ENCODE results near the gene SYNPR. TPM values are rescaled to one million over a fixed set of nuclear protein-coding genes. Genes with fewer than 3 reads are reported as not detected.

The SYNPR gene
- polyA plus RNA-seq, 4 donors = 0.11 to 0.25 TPM; not detected in 2

DNA sequence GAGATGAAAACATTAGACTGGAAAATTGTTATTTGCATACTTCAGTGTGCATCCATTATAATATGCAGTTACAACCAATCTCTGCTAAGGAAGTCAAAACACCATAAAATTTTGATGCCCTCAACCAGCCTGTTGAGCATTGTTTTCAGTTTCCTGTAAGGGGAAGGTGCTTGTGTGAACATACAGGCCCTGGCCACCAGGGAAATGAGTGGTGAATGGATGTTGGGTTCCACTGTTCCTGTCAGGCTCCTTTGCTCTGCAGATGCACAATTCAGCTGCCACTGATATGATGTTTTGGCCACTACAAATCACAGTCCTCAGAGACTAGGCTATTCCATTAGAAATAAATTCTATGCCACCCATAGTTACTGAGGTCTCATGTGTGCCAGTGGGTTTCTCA lies 184.6 kb downstream of the SYNPR start:
- DNase-seq (ENCODE audit: low read depth in 4 of 4, low spot score in 2 of 4) = no peak

DNA sequence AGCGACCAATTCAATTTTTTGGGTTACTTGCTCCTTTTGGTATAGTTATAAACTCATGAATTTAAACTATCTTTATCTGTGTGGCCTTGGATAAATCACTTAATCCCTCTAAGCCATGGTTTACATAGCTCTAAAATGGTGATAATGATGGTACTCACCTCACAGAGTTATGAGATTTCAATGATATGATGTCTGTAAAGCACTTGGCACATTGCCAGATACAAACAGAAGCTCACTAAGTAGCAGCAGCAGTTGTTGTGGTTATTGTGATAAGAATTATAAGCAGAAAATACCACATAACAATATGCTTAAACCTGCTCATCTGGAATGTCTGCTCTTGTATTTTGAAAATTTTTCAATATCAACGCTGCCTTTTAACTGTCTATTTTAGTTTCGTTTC lies 189.3 kb downstream of the SYNPR start:
- DNase-seq (ENCODE audit: low read depth in 4 of 4, low spot score in 2 of 4) = no peak

DNA sequence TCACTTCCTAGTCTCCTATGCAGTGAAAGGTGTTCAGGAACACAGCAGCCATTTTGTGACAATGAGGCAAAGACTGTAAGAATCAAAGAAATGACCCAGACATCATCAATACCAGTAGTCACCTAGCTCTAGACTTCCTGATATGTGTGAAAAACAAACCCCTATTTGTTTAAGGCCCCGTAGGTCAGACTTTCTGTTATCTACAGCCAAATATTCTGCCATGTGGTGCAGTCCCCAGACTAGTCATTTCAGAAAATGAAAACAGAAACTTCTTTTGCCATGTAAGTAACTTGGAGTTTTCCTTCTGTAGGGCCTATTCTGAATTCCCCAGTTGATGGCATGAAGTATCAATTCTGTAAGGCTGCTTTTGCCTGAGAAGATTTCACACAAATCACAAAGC lies 192.6 kb downstream of the SYNPR start:
- DNase-seq (ENCODE audit: low read depth in 4 of 4, low spot score in 2 of 4) = no peak

DNA sequence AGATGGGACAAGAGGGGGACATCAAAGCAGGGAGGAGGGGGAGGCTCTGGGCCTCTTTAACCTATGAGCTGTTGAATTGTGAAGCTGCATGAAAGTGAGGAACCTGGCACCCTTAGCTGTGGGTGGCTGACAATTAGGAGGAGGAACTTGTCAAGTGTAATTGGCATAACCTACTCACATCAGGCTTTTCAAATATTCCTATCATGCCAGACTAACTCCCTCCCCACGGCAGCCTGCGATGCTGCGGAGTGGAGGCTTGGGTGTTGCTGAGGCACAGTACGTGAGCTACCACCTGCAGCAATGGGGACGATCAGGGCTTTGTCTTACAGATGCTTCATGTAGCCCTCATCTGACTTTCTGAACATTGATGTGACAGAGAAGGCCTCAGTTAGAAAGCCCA lies 193.7 kb downstream of the SYNPR start:
- DNase-seq (ENCODE audit: low read depth in 4 of 4, low spot score in 2 of 4) = no peak

DNA sequence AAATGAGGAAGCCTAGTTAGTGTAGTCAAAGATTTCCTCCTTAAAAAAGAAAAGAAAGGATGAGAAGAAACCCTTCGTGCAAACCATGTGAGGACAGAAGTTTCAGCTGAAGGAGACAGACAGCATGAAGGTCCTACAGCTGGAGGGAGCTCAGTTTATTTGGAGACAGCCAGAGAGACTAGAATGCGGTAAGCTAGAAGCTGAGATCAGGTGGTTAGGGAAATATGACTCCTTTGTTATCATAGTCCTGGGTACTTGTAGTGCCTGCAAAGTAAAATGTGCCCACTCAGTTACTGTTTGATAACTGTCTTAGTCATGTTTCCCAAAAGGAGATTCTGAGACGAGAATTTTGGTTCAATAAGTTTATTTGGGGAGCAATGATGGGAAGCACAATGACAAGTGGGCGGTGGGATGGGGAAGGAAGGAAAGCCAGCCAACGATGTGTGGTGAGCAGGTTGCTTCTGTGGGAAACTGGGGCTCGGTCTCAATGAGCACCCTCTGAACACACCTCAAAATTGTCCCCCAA lies 195.6 kb downstream of the SYNPR start:
- DNase-seq (ENCODE audit: low read depth in 4 of 4, low spot score in 2 of 4) = no peak

DNA sequence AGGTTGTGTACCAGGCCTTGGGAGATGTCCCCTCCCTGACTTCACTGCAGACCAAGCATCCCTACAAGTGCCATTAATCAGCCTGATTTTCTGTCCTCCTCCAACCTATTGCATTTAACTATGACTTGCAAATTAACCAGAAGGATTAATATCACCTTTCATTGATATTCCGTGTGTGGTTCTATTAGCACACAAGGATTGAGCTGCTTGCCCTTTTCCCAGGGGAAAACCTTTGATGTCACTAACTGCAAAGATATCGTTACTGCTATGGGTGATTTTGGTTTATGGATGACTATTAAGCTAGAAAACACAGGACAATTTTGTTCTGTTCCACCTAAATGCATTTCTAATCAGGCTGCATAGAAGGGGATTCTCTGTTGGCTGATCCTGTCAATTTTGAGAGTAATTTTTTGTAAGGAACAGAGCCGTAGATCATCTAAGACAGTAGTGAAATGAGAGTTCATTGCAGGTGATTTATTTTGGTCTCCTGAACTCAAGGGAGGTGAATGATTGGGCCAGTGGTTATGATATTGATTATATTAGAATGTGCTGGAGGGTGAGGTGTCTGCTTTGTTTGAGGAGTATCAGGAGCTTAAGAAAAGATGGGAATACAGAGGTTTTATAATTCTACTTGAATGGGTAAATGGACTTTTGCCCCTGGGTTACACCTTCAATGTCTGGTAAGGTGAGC lies 196.9 kb downstream of the SYNPR start:
- no peak for DNase-seq (ENCODE audit: low read depth in 4 of 4, low spot score in 2 of 4)

DNA sequence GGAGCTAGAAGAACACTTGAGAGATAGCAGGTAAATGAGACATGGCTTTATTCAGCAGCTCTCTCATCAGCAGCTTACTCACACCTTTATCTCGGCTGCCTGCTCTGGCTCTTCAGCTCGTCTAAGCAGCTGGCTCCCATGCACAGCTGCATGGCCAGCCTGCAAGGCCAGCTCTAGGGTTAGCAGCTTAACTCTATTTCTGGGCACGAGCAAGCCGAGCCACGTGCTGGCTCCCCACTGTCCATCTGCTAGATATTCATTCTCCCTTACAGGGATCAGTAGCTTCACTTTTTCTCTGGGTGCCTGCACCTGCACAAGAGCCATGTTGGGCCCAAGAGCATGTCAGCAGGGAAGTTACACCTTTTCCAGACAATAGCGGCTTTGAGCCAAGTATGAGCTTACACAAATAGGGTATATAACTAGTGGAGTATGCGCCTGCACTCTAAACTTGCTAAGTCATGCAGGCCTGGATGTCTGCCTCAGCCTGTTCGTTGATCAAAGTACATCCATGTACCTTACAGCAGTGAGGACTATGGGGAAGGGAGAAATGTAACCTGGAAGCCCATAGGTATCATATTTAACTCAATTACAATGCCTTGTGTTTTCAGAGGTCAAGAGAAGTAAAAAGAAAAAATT lies 199.5 kb downstream of the SYNPR start:
- no peak for DNase-seq (ENCODE audit: low read depth in 4 of 4, low spot score in 2 of 4)

DNA sequence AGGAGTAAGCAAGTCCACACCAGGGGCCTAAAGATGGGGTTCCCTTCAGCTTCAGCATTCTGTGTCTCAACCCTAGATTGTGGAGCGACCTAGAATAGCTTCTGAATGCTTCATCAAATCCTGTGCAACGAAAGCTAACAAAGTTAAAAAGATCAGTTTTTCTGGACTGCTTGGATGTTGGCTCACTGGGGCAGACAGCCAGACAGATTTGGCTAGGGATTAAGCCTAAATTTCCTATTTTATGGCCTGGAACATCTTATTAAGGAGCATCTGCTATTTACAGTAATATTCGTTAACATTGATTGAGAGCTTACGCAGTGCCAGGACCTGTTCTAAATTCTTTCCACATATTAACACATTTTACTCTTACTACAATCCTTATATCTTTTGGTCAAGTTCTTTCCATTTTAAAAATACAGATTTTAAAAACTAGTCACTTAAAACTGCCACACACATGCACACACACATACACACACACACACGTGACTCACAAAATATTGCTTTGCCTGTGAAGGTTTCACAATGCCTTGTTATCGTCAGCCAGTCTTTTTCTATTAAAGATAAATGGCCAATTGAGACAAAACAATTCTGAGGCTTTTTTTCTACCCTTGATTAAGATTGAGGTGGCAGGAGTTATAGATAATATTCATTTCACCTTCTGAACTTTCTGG lies 201.0 kb downstream of the SYNPR start:
- DNase-seq (ENCODE audit: low read depth in 4 of 4, low spot score in 2 of 4) = peak in 1 of 4 donors; percentile 7

DNA sequence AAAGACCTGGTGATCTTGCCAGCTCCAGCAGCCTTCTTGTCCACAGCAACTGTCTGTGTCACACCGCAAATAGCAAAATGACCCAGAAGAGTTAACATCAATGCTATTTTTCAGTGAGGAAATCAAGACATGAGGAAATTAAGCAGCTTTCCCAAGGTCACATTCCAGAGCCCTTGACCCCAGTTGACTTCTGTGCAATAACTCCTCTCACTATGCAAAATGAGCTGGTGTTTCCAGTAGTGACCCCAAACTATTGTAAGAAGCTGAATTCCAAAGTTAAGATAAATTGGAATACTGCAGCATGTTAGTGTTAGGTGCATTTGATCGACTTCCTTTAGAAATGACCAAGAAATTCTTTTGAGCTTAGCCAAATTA lies 201.5 kb downstream of the SYNPR start:
- peak in 2 of 4 donors; percentile 15 to 23 for DNase-seq (ENCODE audit: low read depth in 4 of 4, low spot score in 2 of 4)

DNA sequence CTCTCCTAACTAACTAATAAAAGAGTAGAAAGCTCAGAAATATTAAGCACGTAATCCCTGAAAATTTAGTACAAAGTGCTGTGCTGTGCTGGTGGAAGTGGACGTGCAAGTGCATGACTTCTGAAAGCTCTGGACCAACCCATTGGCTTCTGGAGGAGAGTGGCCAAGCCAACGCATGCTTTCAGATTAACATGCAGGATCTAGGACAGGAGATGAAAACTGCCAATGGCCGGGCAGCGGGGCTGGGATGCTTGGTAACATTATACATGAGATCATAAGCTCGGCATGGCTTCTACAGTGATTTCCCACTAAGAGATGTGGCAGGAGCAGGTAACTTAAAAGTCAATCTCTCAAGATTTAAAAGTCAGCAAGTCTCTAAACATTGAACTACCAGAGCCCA lies 203.5 kb downstream of the SYNPR start:
- no peak for DNase-seq (ENCODE audit: low read depth in 4 of 4, low spot score in 2 of 4)

DNA sequence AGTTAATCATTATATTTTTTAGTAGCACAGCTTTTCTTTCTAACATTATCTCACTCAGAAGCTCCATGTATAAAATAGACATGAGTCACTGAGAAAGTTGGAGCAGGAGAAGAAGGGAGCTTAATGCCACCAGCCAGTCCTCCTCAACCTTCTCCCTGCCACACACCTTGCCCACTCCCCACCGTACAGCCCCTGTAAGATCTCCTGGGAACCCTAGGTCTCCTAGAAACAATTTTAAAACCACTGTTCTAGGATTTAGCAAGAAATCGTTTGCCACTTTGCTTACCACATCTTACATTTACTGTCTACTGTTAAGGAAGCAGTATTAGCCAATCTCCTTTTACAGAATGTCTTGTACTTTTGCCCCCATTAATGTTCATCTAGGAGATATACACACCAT lies 204.2 kb downstream of the SYNPR start:
- no peak for DNase-seq (ENCODE audit: low read depth in 4 of 4, low spot score in 2 of 4)

DNA sequence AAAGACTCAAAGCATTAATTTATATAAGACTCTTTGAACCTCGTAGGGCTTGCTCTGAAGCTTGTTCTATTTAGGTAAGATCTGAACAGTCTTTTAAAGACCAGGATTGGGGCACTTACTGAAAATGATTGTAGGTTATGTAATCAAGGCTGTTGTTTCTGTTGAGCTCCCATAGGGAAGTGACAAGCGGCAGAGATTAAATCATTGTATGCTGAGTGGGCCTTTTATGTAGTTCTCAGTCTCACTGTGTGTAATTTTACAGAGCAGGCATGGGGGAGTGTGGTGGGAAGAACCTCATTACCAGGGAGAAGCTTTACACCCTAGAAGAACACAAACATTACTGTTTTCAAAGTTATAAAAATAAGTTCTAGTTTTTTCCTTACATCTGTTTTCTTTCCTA lies 214.4 kb downstream of the SYNPR start:
- DNase-seq (ENCODE audit: low read depth in 4 of 4, low spot score in 2 of 4) = no peak

DNA sequence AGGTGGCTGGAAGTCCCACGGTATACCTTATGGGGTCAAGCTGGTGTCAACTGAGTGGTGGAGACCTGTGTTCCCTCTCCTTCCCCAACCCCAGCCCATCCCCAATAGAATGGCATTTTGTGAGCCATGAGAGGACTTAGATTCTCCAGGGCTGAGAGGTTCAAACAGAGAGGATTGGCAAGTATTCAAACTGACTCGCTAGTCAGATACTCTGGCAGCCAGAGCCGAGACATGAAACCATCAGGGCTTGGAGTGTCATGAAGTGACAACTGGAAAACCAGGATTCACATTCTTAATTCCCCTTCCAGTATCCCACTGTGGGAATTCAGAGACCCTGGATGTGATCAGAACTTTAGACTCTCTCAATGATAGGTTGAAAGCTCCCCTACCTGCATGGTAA lies 215.0 kb downstream of the SYNPR start:
- no peak for DNase-seq (ENCODE audit: low read depth in 4 of 4, low spot score in 2 of 4)

DNA sequence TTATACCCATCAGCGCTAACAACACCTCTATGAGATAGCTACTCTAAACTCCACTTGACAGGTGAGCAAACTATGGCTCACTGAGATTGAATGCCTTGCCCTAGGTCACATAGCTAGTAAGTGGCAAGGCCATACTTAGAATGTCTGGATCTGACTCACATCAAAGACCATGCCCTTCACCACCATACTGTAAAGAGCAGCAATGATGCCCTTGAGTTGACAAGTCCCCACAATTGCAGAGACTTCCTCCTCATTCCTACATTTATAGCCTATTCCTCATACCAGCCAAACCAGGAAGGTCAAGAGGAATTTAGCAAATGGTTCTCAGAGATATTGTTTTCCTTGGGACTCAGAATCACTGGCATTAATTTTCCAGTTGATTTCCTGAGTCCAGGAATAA lies 216.5 kb downstream of the SYNPR start:
- no peak for DNase-seq (ENCODE audit: low read depth in 4 of 4, low spot score in 2 of 4)

DNA sequence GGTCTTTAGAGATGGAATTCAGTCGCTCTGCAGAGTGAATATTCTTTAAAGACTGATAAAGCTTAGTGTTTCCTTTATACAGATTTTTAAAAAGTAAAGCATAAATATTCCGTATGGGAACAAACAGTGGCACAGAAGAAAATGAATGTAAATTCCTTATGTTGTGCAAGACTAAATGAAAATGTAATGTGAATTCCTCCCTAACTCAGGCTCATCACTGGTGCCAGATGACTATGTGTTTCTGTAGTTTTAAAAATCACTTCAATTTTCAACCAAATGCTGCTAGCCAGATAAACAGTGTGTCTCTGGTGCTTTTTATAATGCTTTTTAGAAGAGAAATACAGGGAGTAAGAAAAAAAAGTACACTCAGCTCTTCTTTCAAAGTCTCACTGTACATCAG lies 219.5 kb downstream of the SYNPR start:
- DNase-seq (ENCODE audit: low read depth in 4 of 4, low spot score in 2 of 4) = no peak

DNA sequence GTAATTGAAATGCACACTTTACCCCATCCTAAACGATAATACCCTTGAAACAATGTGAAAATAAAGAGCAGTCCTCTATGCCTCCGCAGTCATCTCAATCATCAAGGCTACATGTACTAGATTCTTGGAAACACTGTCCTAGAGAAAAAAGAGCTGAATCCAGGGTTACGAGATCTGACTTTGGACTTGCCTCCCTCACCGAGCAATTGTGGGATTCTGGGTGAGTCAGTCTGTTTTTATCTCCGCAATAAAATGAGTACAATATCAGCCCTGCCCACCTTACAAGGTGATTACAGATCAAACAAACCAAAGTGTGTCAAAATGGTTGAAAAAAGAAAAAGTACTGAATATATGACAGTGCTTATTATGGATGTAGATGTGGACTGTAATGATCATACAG lies 222.1 kb downstream of the SYNPR start:
- no peak for DNase-seq (ENCODE audit: low read depth in 4 of 4, low spot score in 2 of 4)

DNA sequence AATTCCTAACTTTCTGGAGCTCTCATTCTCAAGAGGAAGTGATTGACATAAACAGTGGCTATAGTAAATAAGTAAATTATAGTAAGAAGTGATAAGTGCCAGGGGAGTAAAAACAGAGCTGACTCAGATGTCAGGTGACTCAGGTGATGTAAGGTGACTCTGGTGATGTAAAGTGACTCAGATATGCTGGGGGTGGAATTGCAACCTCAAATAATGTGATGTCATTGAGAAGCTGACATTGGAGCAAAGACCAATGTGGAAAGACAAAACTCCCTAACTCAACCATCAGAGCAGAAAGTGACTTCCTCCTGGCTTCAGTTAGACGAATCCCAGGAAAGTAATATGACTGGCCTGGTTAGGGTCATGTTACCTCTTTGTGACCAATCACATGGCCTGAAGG lies 230.2 kb downstream of the SYNPR start:
- DNase-seq (ENCODE audit: low read depth in 4 of 4, low spot score in 2 of 4) = no peak

DNA sequence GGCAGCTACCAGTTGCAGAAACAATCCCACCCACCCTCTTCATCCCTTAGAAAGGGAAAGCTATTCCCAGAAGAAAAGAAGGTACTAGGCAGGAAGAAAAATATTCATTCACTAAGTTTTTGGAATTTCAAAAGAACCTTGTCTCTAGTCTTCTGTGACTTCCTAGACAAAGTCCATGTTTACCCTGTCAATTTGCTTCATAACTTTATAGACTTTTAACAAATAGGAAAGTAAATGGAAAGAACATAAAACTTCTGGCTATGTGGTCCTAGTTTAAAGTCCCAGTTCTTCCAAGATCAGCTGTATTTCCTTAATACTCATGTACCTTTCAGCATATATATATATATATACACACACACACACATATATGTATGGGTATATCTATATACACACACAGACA lies 230.7 kb downstream of the SYNPR start:
- DNase-seq (ENCODE audit: low read depth in 4 of 4, low spot score in 2 of 4) = no peak

DNA sequence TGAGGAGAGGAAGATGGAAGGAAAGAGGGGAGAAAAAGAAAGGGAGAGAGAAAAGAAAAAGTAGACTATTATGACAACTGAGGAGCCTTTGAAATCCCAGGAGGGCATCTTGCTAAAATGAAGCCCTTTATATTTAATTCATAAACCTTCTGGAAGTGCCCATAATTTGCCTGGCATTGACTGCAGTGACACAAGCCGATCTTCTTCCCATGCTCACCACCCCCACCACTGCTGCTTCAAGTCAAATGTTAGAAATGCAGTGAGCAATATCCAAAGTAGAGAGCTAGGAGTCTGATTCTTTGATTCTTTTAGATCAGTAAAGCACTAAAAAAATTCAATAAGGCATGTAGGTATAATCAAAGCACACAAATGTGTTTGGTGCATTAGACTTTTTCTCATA lies 235.7 kb downstream of the SYNPR start:
- no peak for DNase-seq (ENCODE audit: low read depth in 4 of 4, low spot score in 2 of 4)

DNA sequence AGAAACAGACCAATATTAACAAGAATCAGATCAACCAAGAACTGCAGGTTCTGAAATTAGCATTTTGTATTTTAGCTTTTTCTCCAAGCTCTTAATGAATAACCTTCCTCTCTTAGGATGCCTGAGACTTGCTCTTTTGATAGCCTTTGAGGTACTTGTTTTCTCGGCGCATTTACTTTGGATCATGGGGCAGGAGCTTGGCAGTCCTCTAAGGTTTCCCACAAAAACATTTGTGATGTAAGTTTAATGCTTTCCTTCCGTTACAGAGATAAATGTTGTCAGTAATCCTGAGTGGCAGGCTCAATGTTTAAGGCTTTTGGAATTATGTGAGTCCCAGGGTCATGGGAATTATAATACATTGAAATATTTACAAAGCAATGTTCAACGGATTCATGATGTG lies 236.6 kb downstream of the SYNPR start:
- DNase-seq (ENCODE audit: low read depth in 4 of 4, low spot score in 2 of 4) = no peak

DNA sequence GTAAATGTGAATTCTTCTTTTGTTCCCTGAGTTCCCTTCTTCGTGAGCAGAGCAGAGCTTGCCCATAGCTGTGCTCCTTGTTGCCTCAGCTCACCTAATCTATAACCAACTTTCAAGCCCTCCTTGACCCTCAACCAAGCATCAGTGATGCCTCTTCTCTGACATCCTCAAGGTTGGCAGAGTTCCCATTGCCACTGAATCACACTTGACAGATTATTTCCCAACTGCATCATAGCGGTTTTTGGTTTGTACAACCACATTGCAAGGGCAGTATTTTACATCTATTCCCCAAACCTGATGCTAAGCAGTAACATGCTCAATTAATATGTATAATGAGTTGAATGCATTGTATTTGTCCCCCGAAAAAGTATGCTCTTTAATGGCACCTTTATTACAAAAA lies 241.3 kb downstream of the SYNPR start:
- no peak for DNase-seq (ENCODE audit: low read depth in 4 of 4, low spot score in 2 of 4)

DNA sequence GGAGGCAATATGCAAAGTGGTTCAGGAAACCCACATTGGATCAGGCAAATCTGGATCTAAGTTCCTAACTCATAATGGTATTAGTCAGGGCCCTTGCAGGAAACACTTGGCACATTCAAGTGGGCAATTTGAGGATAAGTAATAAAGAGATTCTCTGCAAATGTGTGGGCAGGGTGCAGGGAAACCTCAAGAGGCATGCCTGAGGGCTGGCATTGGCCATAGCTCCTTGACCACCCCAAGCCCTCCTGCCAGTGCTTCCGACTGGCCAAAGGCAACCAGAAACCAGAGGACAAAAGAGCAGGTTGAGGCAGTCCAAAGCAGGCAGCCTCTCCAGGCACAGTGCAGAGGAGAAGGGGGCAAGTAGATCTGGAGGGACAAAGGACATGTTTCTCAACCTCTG lies 243.5 kb downstream of the SYNPR start:
- DNase-seq (ENCODE audit: low read depth in 4 of 4, low spot score in 2 of 4) = no peak
